Measurements from ENCODE around the gene SLC12A5.

Gene SLC12A5

DNA sequence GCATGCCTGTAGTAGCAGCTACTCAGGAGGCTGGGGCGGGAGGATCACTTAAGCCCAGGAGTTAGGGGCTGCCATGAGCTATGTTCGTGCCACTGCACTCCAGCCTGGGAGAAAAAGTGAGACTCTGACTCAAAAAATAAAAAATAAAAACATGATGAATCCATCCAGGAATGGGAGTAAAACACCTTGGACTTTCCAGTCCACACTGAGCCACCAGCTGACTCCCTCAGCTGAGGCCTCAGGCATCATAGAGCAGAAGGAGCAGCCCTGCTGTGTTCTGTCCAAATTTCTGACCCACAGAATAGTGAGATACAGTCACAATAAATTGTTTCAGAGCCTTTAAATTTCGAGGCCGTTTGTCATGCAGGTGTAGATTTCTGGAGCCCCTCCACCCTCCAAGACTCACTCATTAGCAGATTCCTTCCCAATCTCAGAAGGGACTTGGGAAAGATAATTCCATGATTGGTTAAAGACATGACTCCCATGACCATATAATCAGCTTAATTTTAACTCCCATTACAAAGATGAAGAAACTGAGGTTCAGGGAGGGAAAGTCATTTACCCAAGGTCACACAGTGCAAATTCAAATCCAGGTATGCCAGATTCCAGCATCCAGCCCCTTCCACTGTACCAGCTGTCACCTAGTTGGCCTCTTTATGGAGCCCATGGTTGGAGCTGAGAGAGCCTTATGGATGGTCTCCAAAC, 29.3 kb upstream of the SLC12A5 start:
- no peak for DNase-seq (ENCODE audit: low spot score)
- in situ Hi-C loops (cut with MboI; ENCODE audit: low pct_unique_long_range_greater_than_20kb, low sequenced_read_pairs, unreplicated experiment) = no loop called here
- TF ChIP-seq, protein P1, sequence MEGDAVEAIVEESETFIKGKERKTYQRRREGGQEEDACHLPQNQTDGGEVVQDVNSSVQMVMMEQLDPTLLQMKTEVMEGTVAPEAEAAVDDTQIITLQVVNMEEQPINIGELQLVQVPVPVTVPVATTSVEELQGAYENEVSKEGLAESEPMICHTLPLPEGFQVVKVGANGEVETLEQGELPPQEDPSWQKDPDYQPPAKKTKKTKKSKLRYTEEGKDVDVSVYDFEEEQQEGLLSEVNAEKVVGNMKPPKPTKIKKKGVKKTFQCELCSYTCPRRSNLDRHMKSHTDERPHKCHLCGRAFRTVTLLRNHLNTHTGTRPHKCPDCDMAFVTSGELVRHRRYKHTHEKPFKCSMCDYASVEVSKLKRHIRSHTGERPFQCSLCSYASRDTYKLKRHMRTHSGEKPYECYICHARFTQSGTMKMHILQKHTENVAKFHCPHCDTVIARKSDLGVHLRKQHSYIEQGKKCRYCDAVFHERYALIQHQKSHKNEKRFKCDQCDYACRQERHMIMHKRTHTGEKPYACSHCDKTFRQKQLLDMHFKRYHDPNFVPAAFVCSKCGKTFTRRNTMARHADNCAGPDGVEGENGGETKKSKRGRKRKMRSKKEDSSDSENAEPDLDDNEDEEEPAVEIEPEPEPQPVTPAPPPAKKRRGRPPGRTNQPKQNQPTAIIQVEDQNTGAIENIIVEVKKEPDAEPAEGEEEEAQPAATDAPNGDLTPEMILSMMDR (IDR thresholded peaks at IDR 0.05; ENCODE audit: extremely low read depth, insufficient read depth, missing control alignments) = no peak

DNA sequence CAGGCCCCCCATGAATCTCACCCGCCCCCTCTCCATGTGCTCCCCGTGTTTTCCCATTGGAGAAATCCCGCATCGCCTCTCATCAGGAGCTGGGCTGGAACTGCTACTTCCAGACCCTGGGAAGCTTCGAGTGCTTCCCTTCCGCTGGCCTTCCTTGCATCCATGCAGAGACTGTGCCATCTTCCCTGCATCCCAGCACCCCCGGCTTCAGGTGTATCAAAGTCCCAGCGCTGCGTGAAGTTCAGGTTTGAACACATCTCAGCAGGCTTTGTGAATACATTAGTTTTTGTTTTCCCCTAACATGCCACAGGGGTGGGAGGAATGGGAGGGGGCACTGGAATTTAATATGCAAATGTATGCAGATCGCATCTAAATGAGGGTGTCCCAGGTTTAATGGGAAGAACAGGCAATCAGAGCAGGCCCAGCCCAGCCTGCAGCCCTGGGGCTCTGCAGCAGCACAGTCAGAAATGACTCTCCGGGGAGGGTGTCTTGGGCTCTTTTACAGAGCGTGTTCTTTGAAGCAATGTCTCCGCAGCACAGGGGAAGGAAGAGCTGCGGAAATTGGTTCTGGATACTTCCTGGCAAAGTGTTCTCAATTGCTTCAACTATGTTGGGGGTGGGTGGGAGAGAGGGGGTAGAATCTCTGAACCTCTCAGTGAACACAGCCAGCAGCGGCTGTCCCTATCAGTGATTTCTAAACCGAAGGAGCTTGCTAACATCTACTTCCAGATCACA, 28.6 kb upstream of the SLC12A5 start:
- TF ChIP-seq, protein P1 (IDR thresholded peaks at IDR 0.05; ENCODE audit: extremely low read depth, insufficient read depth, missing control alignments) = no peak
- in situ Hi-C loops (cut with MboI; ENCODE audit: low pct_unique_long_range_greater_than_20kb, low sequenced_read_pairs, unreplicated experiment) = no loop called here
- no peak for DNase-seq (ENCODE audit: low spot score)

GRCh38 chr20:46001498-46001897, 27.5 kb upstream of the SLC12A5 start:
- in situ Hi-C loops (cut with MboI; ENCODE audit: low pct_unique_long_range_greater_than_20kb, low sequenced_read_pairs, unreplicated experiment) = no loop called here
- TF ChIP-seq, protein P1 (IDR thresholded peaks at IDR 0.05; ENCODE audit: extremely low read depth, insufficient read depth, missing control alignments) = no peak
- DNase-seq (ENCODE audit: low spot score) = no peak

- DNase-seq (ENCODE audit: low spot score) = no peak
- in situ Hi-C loops (cut with MboI; ENCODE audit: low pct_unique_long_range_greater_than_20kb, low sequenced_read_pairs, unreplicated experiment) = no loop called here
- TF ChIP-seq, protein P1 (IDR thresholded peaks at IDR 0.05; ENCODE audit: extremely low read depth, insufficient read depth, missing control alignments) = no peak
Observed at GRCh38 chr20:46002008-46002407, 27.0 kb upstream of the SLC12A5 start.

DNA sequence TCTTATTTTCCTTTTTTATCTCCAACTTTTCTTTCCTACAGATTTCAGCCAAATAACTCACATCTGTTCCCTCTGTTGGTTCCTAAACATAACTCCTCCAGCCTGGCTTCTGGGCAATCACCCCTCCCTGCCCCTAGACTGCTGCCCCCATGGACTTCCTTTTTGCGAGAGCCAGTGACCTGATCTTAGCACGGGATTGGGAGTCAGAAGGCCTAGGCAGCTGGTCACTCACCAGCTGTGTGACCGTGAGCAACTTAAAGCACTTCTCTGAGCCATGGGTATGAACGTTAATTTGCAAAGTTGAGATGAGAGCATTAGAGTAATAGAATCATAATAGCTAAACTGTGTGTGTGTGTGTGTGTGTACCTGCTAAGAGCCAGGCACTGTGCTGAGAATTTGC, 24.8 kb upstream of the SLC12A5 start:
- DNase-seq (ENCODE audit: low spot score) = no peak
- TF ChIP-seq, protein P1 (IDR thresholded peaks at IDR 0.05; ENCODE audit: extremely low read depth, insufficient read depth, missing control alignments) = no peak
- in situ Hi-C loops (cut with MboI; ENCODE audit: low pct_unique_long_range_greater_than_20kb, low sequenced_read_pairs, unreplicated experiment) = no loop called here

GRCh38 chr20:46004889-46005473, 24.0 kb upstream of the SLC12A5 start:
- TF ChIP-seq, protein P1 (IDR thresholded peaks at IDR 0.05; ENCODE audit: extremely low read depth, insufficient read depth, missing control alignments) = no peak
- no peak for DNase-seq (ENCODE audit: low spot score)
- in situ Hi-C loops (cut with MboI; ENCODE audit: low pct_unique_long_range_greater_than_20kb, low sequenced_read_pairs, unreplicated experiment) = no loop called here
